HG03097 (cell line): ENCODE data around the gene DENND1A.

ENCODE experiments used
- ATAC-seq: cut with Tn5 transposase; IDR thresholded peaks from one replicate; pipeline ENCODE4 v1.9.1; 2021; ENCODE audit not compliant: unreplicated experiment, low FRiP score

The DENND1A gene

DNA sequence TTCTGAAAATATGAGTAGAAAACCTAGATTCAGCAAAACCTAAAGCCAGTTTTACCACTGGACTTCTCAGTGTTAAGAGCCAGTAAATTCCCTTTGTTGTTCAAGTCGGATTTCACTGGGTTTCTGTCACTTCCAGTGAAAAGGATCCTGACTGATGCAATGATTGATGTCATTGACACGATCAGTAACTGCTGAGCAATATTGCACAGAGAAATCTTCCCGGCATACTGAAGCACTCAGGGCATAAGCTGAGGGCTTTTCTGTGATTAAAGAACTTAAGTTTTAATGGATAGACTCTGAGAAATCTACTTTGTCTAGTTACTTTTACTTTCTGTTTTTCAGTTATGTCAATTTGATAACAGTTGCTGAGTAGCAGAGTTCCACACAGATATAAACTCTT is 61.9 kb downstream of the DENND1A start:
- no peak for ATAC-seq

DNA sequence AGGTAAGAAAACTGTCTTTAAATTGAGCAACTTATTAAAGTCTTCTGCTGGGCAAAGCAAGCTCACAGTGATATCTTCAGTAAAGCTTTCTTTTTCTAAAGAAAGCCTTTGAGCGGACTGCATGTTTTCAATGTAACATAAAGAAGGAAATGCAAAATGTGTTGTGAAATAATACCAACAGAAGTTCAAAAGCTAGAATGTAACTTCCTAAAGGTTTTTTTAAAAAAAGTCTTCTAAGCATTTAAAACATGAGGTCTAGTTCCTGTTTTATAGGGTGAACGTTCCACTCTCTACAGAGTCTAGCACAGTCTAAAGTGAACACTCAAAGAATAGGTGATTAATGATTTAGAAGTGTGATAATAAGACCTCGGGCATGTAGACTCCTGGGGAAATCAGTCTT is 62.9 kb downstream of the DENND1A start:
- no peak for ATAC-seq

DNA sequence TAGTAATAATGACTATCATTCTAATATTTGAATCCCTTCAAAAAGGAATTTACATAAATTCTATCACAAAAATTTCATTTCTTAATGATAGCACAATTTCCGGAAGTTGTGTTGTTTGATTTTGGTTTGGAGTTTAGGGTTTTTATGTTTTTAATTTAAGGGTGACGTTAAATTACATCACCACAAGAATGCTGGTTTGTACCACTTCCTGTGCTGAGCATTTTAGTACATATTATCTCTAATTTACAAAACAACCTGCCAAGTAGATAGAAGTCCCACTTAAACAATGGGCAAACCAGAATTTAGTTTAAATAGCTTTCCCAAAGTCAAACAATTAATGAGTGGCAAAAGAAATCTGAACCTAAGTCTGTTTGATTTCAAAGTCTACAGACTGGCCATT is 63.4 kb downstream of the DENND1A start:
- ATAC-seq: no peak

DNA sequence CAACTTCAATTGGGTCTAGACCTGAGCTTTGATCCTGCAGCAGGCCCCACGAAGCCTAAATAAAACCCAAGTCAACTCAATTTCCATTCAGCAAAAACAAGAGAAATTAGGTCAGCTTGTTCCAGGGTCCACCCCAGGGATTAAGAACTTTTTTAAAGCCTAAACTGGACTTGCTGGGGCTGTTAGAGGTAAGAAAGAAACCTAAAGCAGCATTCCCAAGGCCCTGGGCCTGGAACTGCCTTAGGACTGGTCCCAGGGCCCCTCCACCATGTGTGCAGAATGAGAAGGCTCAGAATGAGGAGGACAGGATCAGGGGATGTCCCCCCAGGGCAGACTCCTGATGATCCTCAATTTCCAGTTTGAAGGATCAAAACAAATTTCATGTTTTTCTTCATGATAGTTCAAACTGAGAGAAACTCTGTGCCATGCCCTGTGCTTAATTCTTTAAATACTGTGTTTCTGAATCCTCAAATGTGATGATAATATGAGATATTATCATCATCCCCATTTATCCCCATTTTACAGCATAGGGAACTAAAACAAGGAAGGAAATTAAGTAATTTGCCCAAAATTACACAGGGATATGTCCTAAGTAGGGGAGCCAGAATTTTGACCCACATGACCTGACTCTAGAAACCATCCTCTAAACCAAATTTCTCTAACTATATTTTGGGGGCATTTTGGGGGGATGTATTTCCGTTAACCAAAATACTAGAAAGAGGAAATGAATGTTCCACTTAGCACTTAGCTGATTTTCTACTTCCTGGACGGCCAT is 64.5 kb downstream of the DENND1A start:
- no peak for ATAC-seq

DNA sequence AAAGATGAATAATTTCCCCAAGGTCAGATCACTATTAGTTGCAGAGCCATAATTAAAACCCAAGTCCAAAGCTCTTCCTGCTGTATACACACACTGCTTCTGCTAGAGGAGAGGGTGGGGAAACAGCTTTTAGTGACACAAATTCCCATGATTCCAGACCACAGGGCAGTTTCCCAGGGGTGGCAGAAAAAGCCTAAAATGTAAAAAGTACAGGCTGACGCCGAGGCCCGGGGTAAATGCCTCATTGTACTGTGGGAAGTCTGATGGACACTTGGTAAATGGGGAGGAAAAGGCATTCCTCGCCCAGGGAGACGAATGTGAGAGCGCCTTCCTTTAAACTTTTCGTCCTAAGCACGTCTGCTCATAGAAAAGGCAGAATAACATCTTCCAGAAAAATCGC is 65.7 kb downstream of the DENND1A start:
- no peak for ATAC-seq

DNA sequence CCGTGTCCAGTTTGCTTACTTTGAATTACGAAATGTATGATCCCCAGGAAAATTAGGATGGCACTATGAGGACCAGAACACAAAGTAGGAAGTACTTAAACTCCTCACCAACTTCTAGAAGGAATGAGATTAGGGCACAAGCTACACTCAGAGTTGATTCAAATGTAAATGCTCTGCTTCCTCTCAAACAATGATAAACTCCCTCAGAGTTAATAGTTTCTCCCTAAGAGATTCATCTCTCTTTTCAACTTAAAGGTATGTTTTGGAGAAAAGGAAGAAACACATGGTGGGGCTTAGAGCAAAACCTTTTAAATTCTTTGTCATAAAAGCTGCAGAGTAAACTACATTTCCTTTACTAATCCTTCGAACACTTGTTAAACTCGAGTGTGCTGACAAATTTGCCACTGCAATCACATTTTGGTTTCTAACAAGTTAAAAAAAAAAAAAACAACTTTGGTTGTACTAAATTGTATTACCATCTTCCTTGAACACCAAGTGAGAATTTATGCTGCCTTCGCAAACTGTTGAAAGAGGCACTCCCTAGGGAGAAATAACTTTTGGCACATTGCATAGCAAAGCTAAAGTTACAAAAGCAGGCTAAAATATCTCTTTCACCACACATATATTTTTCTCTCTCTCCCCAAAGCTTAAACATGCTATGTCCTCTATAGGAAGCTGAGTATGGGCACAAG is 66.6 kb downstream of the DENND1A start:
- no peak for ATAC-seq

DNA sequence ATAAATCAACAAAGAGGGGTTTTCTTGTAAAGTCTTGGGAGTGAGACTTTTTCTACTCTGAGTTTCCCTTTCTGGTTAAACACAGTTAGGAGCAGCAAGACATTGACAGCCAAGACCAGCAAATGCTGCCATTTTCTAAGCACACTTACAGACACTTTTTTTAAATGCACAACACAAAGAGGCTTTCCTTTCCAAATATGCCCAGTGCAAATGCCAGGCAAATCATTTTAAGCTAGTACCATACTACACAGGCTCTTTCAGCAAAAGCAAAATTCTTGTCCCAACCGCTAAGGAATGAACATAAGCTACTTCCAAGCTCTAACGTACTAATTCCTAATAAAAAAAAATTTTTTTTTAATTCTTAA is 68.2 kb downstream of the DENND1A start:
- no peak for ATAC-seq

DNA sequence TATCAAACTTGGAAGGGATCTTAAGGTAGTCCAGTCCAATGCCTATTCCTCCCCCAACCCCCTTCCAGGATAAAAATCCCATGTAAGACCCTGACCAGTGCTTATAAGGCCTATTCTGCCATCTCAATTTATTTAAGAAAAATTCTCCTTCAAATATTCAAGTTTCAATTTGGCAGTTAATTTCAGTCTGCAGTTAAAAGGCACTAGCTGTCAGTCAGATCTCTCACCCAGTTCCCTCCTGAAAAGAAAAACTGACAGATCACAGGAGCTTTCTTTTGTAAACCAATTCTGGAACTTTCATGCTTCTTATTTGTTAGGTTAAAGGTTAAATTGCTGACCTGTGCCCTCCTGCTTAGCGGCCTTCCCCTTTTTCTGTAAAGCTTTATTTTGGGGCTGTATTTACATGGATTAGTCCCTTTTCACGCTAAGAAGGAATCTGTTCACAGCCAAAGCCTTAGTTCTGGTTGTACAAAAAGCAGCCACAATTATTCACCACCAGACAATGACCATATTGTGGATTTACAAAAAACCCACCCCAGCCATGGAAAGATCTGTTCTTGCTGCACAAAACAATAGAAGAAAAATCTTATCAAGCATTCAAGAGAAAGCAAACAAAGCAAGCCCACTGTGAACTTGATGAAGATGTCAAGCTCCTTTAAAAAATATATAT is 68.7 kb downstream of the DENND1A start:
- no peak for ATAC-seq

DNA sequence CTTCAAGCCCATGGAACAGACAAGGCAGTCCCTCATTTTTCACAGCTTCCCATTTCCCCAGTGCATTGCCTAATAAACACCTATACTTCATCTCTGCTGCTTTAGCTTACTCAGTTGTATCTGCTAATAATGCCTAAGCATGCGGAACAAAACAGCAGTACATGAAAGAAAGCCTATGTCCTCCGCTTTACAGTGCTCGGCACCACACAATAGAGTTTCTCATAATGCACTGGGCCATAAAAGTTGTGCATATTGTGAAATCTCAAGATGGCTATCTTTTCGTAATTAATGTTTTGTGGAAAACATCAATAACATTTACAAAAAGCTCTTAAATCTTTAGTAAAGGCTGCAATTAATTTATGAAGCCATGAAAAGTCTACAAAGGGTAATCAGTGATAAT is 69.3 kb downstream of the DENND1A start:
- no peak for ATAC-seq

DNA sequence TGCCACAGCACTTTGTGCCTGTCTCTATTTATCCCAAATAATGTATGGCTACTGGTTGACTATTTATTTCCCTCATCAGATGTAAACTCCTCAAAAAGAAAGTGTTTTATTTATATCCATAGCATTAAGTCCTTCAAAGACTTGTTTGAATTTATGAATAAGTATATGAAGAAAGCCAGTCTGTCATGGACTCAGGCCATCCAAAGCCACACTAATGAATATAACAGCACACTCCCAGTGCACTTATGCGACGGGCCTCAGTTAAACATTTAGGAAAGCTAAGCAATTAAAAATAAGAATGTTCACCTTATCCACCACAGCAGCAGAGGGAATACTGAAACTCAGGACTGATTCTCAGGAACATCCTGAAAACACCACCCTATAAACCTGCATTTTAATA is 77.5 kb downstream of the DENND1A start:
- no peak for ATAC-seq

DNA sequence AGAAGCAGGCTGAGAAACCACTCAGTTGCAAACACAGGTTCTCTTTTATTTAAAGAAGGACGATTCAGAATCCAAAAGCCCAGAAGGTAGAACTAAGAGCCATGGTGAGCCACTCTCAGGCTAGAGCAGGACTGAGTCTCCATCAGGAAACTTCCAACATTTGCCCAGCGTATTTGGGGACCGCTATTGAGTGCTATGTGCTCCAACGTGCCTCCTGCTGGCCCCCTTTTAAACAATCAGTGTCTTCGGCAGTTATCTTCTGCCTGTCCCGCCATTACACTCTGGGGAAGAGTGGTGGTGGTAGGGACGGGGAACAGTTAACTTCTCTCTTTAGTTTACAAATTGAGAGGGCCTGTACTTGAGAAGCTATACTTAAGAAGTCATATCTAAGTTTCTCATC is 78.1 kb downstream of the DENND1A start:
- no peak for ATAC-seq

DNA sequence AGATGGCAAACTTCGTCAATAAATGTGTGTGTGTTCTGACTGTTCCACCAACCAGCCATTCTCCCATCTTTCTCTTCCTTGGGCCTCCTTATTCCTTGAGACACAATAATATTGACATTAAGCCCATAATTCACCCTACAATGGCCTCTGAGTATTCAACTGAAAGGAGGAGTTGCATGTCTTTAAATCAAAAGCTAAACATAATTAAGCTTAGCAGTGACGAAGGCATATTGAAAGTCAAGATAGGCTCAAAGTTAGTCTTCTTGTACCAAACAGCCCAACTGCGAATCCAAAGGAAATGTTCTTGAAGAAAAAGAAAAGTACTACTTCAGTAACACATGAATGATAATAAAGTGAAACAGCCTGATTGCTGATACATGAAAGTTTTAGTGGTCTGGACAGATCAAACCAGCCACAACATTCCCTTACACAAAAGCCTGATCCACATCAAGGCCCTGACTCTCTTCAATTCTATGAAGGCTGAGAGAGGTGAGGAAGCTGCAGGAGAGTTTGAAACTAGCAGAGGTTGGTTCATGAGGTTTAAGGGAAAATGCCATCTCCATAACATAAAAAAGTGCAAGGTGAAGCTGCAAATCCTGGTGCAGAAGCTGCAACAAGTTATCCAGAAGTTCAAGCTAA is 81.4 kb downstream of the DENND1A start:
- ATAC-seq: no peak

DNA sequence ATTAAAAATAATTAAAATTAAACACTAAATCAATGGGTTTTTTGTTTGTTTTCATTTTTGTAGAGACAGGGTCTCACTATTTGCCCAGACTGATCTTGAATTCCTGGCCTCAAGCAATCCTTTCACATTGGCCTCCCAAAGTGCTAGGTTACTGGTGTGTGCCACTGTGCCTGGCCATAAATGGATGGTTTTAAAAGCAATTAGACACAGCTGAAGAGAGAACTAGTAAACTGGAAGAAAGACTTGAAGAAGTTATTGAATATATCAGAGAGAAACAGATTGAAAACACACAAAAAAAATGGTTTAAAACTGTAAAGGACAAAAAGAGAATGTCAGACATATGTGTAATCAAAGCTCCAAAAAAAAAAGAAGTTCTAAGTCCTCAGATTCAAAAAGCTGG is 83.0 kb downstream of the DENND1A start:
- no peak for ATAC-seq

DNA sequence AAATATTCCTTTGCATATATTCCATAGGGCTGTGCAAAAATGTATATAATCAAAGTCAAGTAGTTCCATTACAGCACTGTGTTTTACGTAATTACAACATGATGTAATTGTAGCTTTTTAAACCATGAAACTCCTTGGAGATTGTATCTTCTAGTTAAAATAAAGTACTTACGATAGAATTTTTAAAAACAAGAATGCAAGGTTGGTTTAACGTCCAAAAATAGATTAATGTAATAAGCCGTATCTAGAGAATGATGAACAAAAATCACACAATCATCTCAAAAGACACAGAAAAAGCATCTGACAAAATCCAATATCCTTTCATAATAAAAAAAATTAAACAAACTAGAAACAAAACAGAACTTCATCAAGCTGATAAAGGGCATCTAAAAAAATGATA is 86.2 kb downstream of the DENND1A start:
- no peak for ATAC-seq

DNA sequence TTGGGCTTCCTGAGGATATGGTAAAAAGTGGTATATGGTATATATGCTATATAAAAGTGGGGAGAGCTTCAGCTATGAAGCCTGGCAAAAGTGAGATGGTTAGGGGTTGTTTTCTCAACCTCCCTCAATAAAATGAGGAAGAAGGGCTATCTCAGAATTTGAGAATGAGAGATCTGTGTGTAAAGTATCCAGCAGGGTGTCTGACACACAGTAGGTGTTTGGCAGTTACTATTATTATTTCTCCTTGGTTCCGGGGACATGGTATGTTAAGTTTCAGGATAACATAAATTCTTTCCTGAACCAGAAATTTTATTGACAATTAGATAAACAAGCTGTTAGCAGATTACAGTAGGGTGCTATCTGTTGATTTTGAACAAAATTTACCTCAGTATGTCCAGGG is 94.1 kb downstream of the DENND1A start:
- no peak for ATAC-seq

DNA sequence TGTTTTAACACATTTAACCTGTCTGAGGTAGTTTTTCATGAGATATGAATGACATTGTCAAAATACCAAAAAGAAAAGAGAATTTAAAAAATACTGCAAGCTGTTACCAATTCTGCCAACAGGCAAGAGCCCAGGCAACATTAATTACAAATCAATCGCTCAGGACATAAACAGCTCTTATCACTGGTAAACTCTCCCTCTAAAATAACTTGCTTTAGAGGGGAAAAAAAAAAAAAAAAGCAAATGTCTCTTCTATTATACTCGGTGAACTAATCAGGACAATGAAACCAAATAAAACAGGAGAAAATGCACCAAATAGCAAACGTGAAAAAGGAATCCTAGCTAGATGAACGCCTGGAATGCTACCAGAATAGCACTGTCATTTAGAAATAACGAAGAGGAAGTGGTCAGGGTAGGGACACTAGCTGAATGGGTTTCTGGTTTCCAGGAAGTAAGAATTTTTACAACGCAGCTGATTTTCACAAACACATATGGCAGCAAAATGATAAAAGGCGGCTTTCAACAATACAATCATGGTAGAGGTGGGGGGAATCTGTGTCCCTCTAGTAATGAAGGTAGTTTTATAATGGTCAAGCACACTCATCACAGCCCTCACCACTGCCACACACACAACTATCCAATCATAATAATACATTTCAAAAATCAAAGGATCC is 94.9 kb downstream of the DENND1A start:
- ATAC-seq: no peak

DNA sequence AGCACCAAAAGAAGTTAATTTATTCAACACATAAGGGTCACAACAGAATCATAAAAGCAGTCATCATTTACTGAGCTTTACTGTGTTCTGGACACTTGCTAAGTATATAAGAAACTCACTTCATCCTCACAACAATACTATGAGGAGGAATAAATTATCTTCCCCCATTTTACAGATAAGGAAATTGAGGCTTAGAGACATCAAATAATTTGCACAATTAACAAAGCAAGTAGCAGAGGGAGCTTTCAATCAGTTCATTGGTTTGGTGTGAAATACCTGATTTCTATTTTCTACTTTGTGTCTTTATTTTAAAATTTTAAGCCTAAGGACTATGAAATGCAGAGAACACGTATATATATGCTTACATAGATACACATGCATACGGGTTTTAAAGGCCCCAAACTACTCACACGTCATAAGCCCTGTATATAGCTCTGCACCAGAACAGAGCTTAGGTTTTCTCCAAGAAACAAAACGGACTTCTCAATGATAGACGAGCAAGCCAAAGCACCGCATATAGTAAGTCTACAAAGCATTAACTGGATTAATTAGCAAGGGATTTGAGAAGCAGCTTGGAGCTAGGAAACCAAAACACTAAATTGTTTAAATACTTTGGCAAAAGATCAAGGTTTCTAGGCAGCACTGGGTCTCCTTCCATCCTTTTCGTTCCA is 95.6 kb downstream of the DENND1A start:
- no peak for ATAC-seq

DNA sequence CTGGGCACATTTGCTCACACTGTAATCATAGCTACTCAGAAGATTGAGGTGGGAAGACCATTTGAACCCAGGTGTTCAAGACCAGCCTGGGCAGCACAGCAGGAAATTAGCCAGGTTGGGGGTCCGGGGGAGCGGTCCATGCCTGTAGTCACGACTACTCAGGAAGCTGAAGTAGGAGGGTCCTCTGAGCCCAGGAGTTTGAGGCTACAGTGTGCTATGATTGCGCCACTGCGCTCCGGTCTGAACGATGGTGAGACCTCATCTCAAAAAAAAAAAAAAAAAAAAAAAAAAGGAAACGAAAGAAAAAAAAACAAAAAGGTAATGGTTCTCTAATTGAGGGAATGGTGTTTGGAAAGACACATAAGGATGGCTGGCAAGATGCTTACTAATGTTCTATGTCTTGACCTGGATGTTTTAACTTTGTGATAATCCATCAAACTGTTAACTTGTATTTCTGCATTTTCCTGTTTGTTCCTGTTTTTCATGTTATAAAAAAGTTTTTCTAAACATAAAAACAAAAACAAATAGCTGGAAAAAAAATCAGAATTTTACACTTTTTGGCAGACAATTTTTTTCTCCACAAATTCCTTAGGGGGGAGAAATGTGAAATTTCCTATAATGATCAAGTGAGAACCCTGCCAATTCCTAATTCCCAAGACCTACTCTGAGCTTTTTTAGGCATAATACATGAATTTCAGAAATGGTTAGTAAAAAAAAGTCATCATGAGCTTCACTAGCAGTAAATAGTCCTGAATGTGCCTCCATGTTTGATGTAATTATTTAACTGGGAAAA is 96.9 kb downstream of the DENND1A start:
- no peak for ATAC-seq

DNA sequence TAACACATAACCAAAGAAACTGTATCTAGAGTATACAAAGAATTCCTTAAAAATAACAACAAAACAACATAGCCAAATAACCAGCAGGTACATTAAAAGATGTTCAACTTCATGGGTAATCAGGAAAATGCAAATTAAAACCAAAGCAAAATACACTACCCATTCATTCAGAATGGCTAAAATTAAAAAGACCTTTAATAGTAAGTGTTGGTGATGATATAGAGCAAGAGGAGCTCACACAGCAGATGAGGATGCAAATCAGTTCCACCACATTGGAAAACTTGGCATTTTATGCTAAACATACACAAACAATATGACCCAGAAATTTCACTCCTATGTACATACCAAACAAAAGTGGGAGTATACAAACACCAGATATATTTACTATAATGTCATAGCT is 97.8 kb downstream of the DENND1A start:
- no peak for ATAC-seq

DNA sequence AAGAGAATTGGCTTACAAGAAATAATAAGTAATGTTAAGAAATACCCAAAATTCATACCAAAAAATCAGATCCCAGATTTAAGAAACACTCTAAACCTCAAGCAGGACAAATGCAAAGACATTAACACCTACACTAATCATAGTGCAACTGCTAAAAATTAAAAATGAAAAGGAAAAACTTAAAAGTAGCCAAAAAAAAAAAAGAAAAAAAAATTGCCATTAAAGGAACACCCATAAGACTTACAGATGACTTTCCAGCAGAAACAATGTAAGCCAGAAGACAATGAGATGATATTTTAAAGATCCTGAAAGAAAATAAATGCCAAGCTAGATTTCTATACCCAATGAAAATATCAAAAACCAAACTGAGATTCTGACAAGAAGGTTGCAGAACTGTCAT is 101.5 kb downstream of the DENND1A start:
- no peak for ATAC-seq
